ENCODE measurements around the gene C1RL.

C1RL gene

GRCh38 chr12:7108796-7109571 lies at the start of gene C1RL:
Gene C1RL, minus strand, starts transcription at chr12:7109214. Its CDS starts 34 bp downstream, at chr12:7109180.
- peak; percentile 87 for DNase-seq

GRCh38 chr12:7157391-7157790 lies 48.4 kb upstream of the C1RL start:
- DNase-seq: no peak

- DNase-seq: no peak
Measured at GRCh38 chr12:7156259-7157197, 47.5 kb upstream of the C1RL start.

GRCh38 chr12:7155471-7156034 lies 46.5 kb upstream of the C1RL start:
- no peak for DNase-seq

- DNase-seq: no peak
Measured at GRCh38 chr12:7154901-7155470, 46.0 kb upstream of the C1RL start.

GRCh38 chr12:7154042-7154441 lies 45.0 kb upstream of the C1RL start:
- DNase-seq: no peak

GRCh38 chr12:7152818-7153217 lies 43.8 kb upstream of the C1RL start:
- DNase-seq: no peak

- no peak for DNase-seq
Measured at GRCh38 chr12:7151532-7151931, 42.5 kb upstream of the C1RL start.

GRCh38 chr12:7150841-7151240 lies 41.8 kb upstream of the C1RL start:
- no peak for DNase-seq

GRCh38 chr12:7150356-7150755 lies 41.3 kb upstream of the C1RL start:
- no peak for DNase-seq

- no peak for DNase-seq
Measured at GRCh38 chr12:7146906-7147305, 37.9 kb upstream of the C1RL start.

- DNase-seq: no peak
Measured at GRCh38 chr12:7146228-7146627, 37.2 kb upstream of the C1RL start.

- DNase-seq: no peak
Measured at GRCh38 chr12:7145671-7146070, 36.7 kb upstream of the C1RL start.

- DNase-seq: no peak
Measured at GRCh38 chr12:7144414-7145120, 35.6 kb upstream of the C1RL start.

- DNase-seq: no peak
Measured at GRCh38 chr12:7143564-7143963, 34.5 kb upstream of the C1RL start.

- no peak for DNase-seq
Measured at GRCh38 chr12:7142809-7143465, 33.9 kb upstream of the C1RL start.

GRCh38 chr12:7142056-7142644 lies 33.1 kb upstream of the C1RL start:
- peak; percentile 62 for DNase-seq

GRCh38 chr12:7141351-7142005 lies 32.5 kb upstream of the C1RL start:
- DNase-seq: no peak

- DNase-seq: no peak
Measured at GRCh38 chr12:7139200-7139599, 30.2 kb upstream of the C1RL start.

GRCh38 chr12:7137908-7138307 lies 28.9 kb upstream of the C1RL start:
- DNase-seq: no peak

GRCh38 chr12:7136676-7137075 lies 27.7 kb upstream of the C1RL start:
- no peak for DNase-seq
